Muscle of arm (tissue), 14 donors: ENCODE results near the gene PPP1R14D. TPM values are rescaled to one million over a fixed set of nuclear protein-coding genes. Genes with fewer than 3 reads are reported as not detected.
"Not testable (repeated sequence)": the region's sequence is repeated elsewhere in the genome, so short reads cannot be mapped to it uniquely, and the experiment has no call there.

Source experiments
- DNase-seq: peaks from one replicate; pipeline ENCODE4 v3.0.0-alpha.2; 2013
- long read RNA-seq, 11 donors: transcript quantifications; one replicate each; lab custom pipeline, GENCODE V29; 2026
- polyA plus RNA-seq, 12 donors: library from polyadenylated mRNA; unstranded; fragments of 120-200 nt; gene quantifications; one replicate each; pipeline ENCODE4 v1.2.1, GENCODE V29; 2013; ENCODE audit not compliant: insufficient read length in 12 of 12

Gene PPP1R14D
- polyA plus RNA-seq, result under 1 TPM in 4 of 12 donors, not detected in 8; 0.22 to 0.44 (median 0.33) TPM
- long read RNA-seq, donor 1, partial matches to known transcripts, result 0 of 6 reads
- long read RNA-seq, donor 1, other reads (novel, unspliced or antisense), result 0 of 6 reads
- long read RNA-seq, donor 2, result 0 reads
- long read RNA-seq, donor 3, result 0 reads
- long read RNA-seq, donor 4, result 0 reads
- long read RNA-seq, donor 5, result 0 reads
- long read RNA-seq, donor 6, result 0 reads
- long read RNA-seq, donor 7, result 0 reads
- long read RNA-seq, donor 8, result 0 reads
- long read RNA-seq, donor 9, result 0 reads
- long read RNA-seq, donor 10, result 0 reads
- long read RNA-seq, donor 11, result 0 reads

GRCh38 chr15:40828447-40829036 lies at the start of gene PPP1R14D:
PPP1R14D (minus strand) TSS chr15:40828708; CDS start chr15:40828641, 67 bp downstream.
- DNase-seq, result no peak

GRCh38 chr15:40877694-40878093 lies 49.2 kb upstream of the PPP1R14D start:
- no peak for DNase-seq

- no peak for DNase-seq
Measured at GRCh38 chr15:40875991-40876730, 47.7 kb upstream of the PPP1R14D start.

GRCh38 chr15:40873694-40874561 lies 45.4 kb upstream of the PPP1R14D start, which contains the start of gene RHOV:
RHOV (minus strand) TSS chr15:40874234; CDS start chr15:40874139, 95 bp downstream.
- DNase-seq, result no peak

- no peak for DNase-seq
Measured at GRCh38 chr15:40872791-40873693, 44.5 kb upstream of the PPP1R14D start.

- no peak for DNase-seq
Measured at GRCh38 chr15:40871749-40872617, 43.5 kb upstream of the PPP1R14D start.

- no peak for DNase-seq
Measured at GRCh38 chr15:40870716-40871115, 42.2 kb upstream of the PPP1R14D start.

- DNase-seq, result no peak
Measured at GRCh38 chr15:40869686-40870085, 41.2 kb upstream of the PPP1R14D start.

- DNase-seq, result no peak
Measured at GRCh38 chr15:40867199-40867598, 38.7 kb upstream of the PPP1R14D start.

GRCh38 chr15:40863660-40864270 lies 35.3 kb upstream of the PPP1R14D start:
- no peak for DNase-seq

- DNase-seq, result not testable (repeated sequence)
Measured at GRCh38 chr15:40861147-40861546, 32.6 kb upstream of the PPP1R14D start.

- DNase-seq, result peak; percentile 47
Measured at GRCh38 chr15:40859206-40859851, 30.8 kb upstream of the PPP1R14D start.

GRCh38 chr15:40858706-40859105 lies 30.2 kb upstream of the PPP1R14D start:
- DNase-seq, result no peak

GRCh38 chr15:40857601-40858341 lies 29.3 kb upstream of the PPP1R14D start:
- peak; percentile 71 for DNase-seq

- DNase-seq, result no peak
Measured at GRCh38 chr15:40856746-40857145, 28.2 kb upstream of the PPP1R14D start.

- DNase-seq, result no peak
Measured at GRCh38 chr15:40855706-40856234, 27.3 kb upstream of the PPP1R14D start.

- no peak for DNase-seq
Measured at GRCh38 chr15:40854161-40854560, 25.7 kb upstream of the PPP1R14D start.
